ENCODE results near the gene SLC4A2. TPM values are rescaled to one million over a fixed set of nuclear protein-coding genes. Genes with fewer than 3 reads are reported as not detected.

Gene SLC4A2
- total and polyA plus RNA-seq, 2 of the 8 experiments (the other 6 are each of a cell fraction or from before 2014, with no cell fraction given) = 72.6 to 147 TPM

DNA sequence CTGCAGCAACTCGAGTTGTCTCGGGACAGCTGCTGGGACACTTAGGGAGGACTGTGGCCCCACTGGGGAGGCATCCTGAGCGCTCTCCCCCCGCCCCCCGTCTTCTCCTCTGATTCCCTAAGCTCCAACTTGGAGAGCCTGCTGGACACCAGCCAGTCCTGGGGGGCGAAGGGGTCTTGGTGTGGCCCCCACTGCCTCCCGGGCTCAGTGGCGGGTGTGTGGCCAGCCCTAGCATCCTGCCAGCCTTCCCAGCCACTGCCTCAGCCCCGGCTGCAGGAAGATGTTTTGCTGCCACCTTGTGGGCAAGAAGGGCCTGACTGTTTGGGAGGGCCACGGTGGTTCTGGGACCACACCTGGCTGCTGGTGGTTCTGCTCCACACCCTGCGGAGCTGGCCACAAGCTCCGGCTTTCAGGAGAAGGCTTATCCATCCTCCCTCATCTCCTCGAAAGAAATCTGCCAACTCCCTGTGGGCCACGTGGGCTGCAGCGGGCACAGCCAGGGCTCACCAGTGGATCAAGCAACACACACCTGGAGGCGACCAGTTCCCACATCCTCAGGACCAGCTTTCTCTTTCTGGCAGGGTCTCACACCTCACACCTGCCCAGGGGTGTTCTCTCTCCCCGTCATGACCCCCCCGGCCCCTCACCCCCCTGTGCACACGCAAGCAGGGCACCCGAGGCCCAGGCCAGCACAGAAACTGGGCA is 51.7 kb downstream of the SLC4A2 start:
- Histone ChIP-seq H3K4me3 (ENCODE audit: extremely low read depth in 1 of 4, insufficient read depth in 2 of 4, low read depth in 3 of 4, low read length in 4 of 4) (no peak overlapping the region), H2BK120ac (replicated peaks; ENCODE audit: low read depth, low read length) (no peak overlapping the region), H3K9ac (replicated peaks in 1 of 4; ENCODE audit: extremely low read depth in 1 of 4, low read depth in 3 of 4, low read length in 3 of 4) (no peak overlapping the region), H4K8ac (ENCODE audit: extremely low read depth, insufficient read depth, low read length) (no peak overlapping the region), H3K4me2 (ENCODE audit: insufficient read depth in 1 of 2, low read depth in 2 of 2, low read length in 2 of 2) (no peak overlapping the region), H4K5ac (ENCODE audit: insufficient read length, low read depth, low read length) (no peak overlapping the region), H3K56ac (replicated peaks; ENCODE audit: insufficient read length, low read depth, low read length) (no peak overlapping the region), H3K27me3 (replicated peaks in 1 of 4; ENCODE audit: control insufficient read depth in 3 of 4, extremely low read depth in 1 of 4, insufficient read depth in 3 of 4, low read length in 3 of 4) (peaks cover 0 to 11% (median 7%) of the 10 kb centered on the region in 4 experiments; a peak in 3 of 7 replicates), H2BK20ac (ENCODE audit: low read length) (no peak overlapping the region), H3K79me2 (ENCODE audit: control insufficient read depth in 1 of 2, insufficient read depth in 2 of 2, low read length in 2 of 2) (peaks cover 0 to 13% of the 10 kb centered on the region in 2 experiments; a peak in 2 of 4 replicates), H3K36me3 (ENCODE audit: control insufficient read depth in 2 of 4, insufficient read depth in 4 of 4, low read length in 3 of 4) (no peaks in the 10 kb centered on the region), H3K27ac (ENCODE audit: low read depth, low read length) (no peak overlapping the region), H3K23ac (ENCODE audit: insufficient read length) (no peak overlapping the region), H2AFZ (ENCODE audit: low read length) (no peak overlapping the region), H3K14ac (ENCODE audit: insufficient read length) (no peak overlapping the region), H2BK15ac (ENCODE audit: low read length) (no peak overlapping the region), H3K18ac (ENCODE audit: extremely low read depth, low read length) (no peak overlapping the region; the same call in 1 of the 2 replicates), H2AK5ac (ENCODE audit: low read depth, low read length) (no peak overlapping the region), H3K23me2 (ENCODE audit: low read depth, low read length) (peaks cover 7% of the 10 kb centered on the region), H2BK5ac (ENCODE audit: low read depth, low read length) (no peak overlapping the region), H3K4me1 (replicated peaks in 1 of 4; ENCODE audit: control insufficient read depth in 3 of 4, insufficient read depth in 4 of 4, low read length in 3 of 4) (peaks cover 0 to 21% (median 15%) of the 10 kb centered on the region in 4 experiments; a peak in 6 of 7 replicates), H3K9me3 (ENCODE audit: insufficient read depth in 2 of 2, low read depth in 1 of 2, low read length in 1 of 2) (no peaks in the 10 kb centered on the region), H4K20me1 (replicated peaks in 1 of 2; ENCODE audit: control insufficient read depth in 1 of 2, insufficient read depth in 2 of 2, low read length in 2 of 2) (peaks cover 37 to 48% of the 10 kb centered on the region in 2 experiments), H3K4ac (replicated peaks; ENCODE audit: insufficient read length, low read depth, low read length) (no peak overlapping the region), H3K79me1 (ENCODE audit: low read depth, low read length) (peaks cover 3% of the 10 kb centered on the region), H4K91ac (replicated peaks; ENCODE audit: insufficient read length, low read length) (no peak overlapping the region), H2BK12ac (ENCODE audit: low read depth, low read length) (no peak overlapping the region)
- DNase-seq (ENCODE audit: low read depth in 1 of 2, low spot score in 2 of 2) (peak in 1 of 2 experiments; percentile 91), FAIRE-seq (peak; percentile 81)
- 38% methylated on average over 14 of the region's 20 CpGs; no CpG with 5 or more reads in 1 of the 2 experiments for WGBS, 2 experiments (ENCODE audit: extremely low coverage in 1 of 2, insufficient coverage in 1 of 2, insufficient read length in 1 of 2, insufficient replicate concordance in 2 of 2, low coverage in 1 of 2, low lambda C conversion rate in 2 of 2, missing lambda C conversion rate in 1 of 2)
- ChIA-PET POLR2A (ENCODE audit: partially characterized antibody) (interaction anchor here (0.6 to 4.3 kb wide), 10 partner anchors 10 to 97 kb away, joined by 3 to 26 read pairs (median 3); partner anchors contain the start of genes ABCB8, AGAP3 and TMUB1), CTCF (ENCODE audit: partially characterized antibody) (interaction anchor here (0.6 to 22.4 kb wide), 50 partner anchors 9 to 324 kb away, joined by 3 to 448 read pairs (median 4); partner anchors contain the start of genes ABCB8, AGAP3, ASIC3 and ATG9B)
- no peak for TF ChIP-seq SIX5 (IDR thresholded peaks at IDR 0.05; ENCODE audit: low read depth, low read length)
- no peak for TF ChIP-seq RXRA (IDR thresholded peaks at IDR 0.05; ENCODE audit: insufficient read depth, low read depth, low read length)
- TF ChIP-seq ZNF274 (IDR thresholded peaks at IDR 0.05; ENCODE audit: borderline replicate concordance, extremely low read depth, low read length) = no peak
- TF ChIP-seq NRF1 (IDR thresholded peaks at IDR 0.05; ENCODE audit: low read depth, low read length) = no peak
- TF ChIP-seq, protein P1, sequence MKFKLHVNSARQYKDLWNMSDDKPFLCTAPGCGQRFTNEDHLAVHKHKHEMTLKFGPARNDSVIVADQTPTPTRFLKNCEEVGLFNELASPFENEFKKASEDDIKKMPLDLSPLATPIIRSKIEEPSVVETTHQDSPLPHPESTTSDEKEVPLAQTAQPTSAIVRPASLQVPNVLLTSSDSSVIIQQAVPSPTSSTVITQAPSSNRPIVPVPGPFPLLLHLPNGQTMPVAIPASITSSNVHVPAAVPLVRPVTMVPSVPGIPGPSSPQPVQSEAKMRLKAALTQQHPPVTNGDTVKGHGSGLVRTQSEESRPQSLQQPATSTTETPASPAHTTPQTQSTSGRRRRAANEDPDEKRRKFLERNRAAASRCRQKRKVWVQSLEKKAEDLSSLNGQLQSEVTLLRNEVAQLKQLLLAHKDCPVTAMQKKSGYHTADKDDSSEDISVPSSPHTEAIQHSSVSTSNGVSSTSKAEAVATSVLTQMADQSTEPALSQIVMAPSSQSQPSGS (IDR thresholded peaks at IDR 0.05; ENCODE audit: low read length) = no peak
- TF ChIP-seq KDM4A (IDR thresholded peaks at IDR 0.05; ENCODE audit: low read depth, low read length, severe bottlenecking) = no peak
- TF ChIP-seq CREB1 (IDR thresholded peaks at IDR 0.05) = 0 out of 2 replicates have a peak, but pooled peaks have one; percentile 34
- no peak for TF ChIP-seq TAF7 (optimal IDR thresholded peaks at IDR 0.05; ENCODE audit: borderline replicate concordance, low read depth, low read length)

Measured in H1 (cell line).